ES-I3 (cell line): Measurements from ENCODE around the gene C20orf202.

Experiments used
- H3K36me3 ChIP-seq: 2 replicates; pipeline ENCODE4 v1.6.1; 2013; ENCODE audit warnings: mild to moderate bottlenecking, low read length, control low read depth, moderate library complexity; ENCODE audit not compliant: insufficient read depth
- H3K4me1 ChIP-seq: 2 replicates; pipeline ENCODE4 v1.6.1; 2013; ENCODE audit warnings: mild to moderate bottlenecking, control low read depth, low read length; ENCODE audit not compliant: insufficient read depth
- H3K9ac ChIP-seq: 2 replicates; pipeline ENCODE4 v1.6.1; 2013; ENCODE audit warnings: low read depth, mild to moderate bottlenecking, low read length, moderate library complexity
- H3K9me3 ChIP-seq: 2 replicates; pipeline ENCODE4 v1.6.1; 2013; ENCODE audit warnings: mild to moderate bottlenecking, low read length, moderate library complexity; ENCODE audit not compliant: control insufficient read depth, insufficient read depth

The C20orf202 gene

DNA sequence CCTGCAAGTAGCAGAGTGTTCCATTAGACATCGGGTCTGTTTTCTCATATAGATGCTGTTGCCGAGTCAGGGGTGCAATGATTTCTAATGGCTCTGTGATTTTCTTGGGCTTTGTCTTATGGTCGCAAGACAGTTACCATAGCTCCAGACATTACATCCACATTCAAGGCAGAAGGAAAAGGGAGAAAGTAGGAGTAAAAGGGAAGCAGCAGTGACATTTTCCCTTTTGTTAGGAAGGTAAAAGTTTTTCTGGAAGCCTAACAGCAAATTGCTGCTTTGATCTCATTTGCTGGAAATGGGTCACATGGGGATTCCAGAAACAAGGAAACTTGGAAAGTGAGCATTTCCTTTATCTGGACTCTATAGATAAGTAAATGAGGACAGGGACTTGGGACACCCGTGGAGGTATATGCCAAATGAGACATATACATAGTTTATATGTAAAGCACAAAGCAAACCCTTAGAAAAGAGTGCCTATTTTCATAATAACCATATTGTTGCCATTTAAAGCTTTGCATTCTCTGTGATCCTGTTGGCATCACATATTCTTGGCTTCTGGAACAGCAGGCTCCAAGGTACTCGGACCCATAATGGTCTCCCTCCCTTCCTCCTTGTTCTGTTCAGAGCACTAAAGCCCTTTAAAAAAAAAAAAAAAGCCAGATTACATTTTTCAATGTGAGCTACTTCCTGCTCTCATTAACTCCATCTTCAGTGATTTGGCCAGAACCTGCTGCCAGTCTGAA, at the start of gene C20orf202:
Gene C20orf202, plus strand, starts transcription at position 693 of the 743 bp plus-strand sequence. CDS start 132 bp downstream, outside the sequence.
- Histone ChIP-seq H3K9me3 (no peaks in the 10 kb centered on the region), H3K9ac (no peak within 1 kb of the TSS), H3K4me1 (no peaks in the 10 kb centered on the region), H3K36me3 (no peaks in the 10 kb centered on the region)

DNA sequence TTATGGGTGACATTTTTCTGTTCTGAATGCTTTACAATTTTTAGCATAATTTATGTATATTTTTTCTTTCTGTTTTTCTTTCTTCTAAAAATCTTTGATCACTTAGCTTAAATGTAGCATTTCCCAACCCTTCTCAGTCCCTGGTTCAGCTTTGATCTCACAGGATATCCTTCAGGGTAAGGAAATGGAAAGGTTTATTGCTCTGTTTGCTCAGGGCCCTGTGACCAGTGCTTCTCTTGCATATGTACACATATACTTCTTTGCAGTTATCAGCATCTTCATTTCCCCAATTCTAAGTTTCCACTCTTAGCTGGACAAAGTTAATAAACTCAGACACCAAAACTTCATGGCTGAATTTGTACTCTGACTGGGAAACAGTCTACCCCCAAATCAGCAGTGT, 49.0 kb upstream of the C20orf202 start:
- no peak overlapping the region for H3K9ac ChIP-seq
- H3K36me3 ChIP-seq: peaks cover 13% of the 10 kb centered on the region; the same call in 1 of the 2 replicates
- no peaks in the 10 kb centered on the region for H3K9me3 ChIP-seq
- H3K4me1 ChIP-seq: no peaks in the 10 kb centered on the region

- H3K4me1 ChIP-seq: no peaks in the 10 kb centered on the region
- H3K9me3 ChIP-seq: no peaks in the 10 kb centered on the region
- peaks cover 11% of the 10 kb centered on the region; the same call in 1 of the 2 replicates for H3K36me3 ChIP-seq
- no peak overlapping the region for H3K9ac ChIP-seq
These were observed 48.6 kb upstream of the C20orf202 start for GRCh38 chr20:1154691-1155090.

DNA sequence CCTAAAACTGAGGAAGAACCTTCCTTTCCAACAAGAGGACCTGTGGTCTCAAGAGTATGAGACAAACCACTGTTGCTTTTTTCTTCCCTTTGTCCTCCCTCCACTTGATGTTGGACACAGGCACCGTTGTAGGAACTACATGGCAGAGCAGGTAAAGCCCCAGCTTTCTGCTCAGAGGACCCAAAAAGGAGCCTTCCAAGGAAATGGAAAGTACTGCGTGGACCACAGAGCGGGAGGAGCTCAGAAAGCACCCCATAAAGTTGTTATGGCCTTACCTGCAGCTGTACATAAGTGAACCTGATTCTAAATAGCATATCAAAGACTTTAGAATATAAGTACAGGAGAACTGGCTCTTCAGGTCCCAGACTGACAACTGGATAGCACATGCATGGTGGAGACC, 47.9 kb upstream of the C20orf202 start:
- H3K9me3 ChIP-seq: no peaks in the 10 kb centered on the region
- H3K9ac ChIP-seq: no peak overlapping the region
- peaks cover 13% of the 10 kb centered on the region for H3K36me3 ChIP-seq
- no peaks in the 10 kb centered on the region for H3K4me1 ChIP-seq

GRCh38 chr20:1160496-1160895, 42.8 kb upstream of the C20orf202 start:
- Histone ChIP-seq H3K4me1 (no peaks in the 10 kb centered on the region), H3K36me3 (peaks cover 9% of the 10 kb centered on the region; the same call in 1 of the 2 replicates), H3K9me3 (no peaks in the 10 kb centered on the region), H3K9ac (no peak overlapping the region)

DNA sequence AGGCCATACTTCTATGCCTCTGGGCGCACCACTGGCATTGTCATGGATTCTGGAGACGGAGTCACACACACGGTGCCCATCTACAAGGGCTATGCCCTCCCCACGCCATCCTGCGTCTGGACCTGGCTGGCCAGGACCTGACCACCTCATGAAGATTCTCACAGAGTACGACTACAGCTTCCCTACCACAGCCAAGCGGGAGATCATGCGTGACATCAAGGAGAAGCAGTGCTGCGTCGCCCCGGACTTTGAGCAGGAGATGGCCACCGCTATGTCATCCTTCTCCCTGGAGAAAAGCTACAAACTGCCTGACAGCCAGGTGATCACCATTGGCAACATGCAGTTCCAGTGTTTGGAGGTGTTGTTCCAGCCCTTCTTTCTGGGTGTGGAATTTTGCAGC, 42.3 kb upstream of the C20orf202 start:
- no peaks in the 10 kb centered on the region for H3K9me3 ChIP-seq
- peaks cover 14% of the 10 kb centered on the region; the same call in 1 of the 2 replicates for H3K36me3 ChIP-seq
- no peak overlapping the region for H3K9ac ChIP-seq
- H3K4me1 ChIP-seq: no peaks in the 10 kb centered on the region

- no peaks in the 10 kb centered on the region for H3K4me1 ChIP-seq
- no peaks in the 10 kb centered on the region for H3K9me3 ChIP-seq
- H3K36me3 ChIP-seq: peaks cover 27% of the 10 kb centered on the region
- H3K9ac ChIP-seq: no peak overlapping the region
These were observed 40.1 kb upstream of the C20orf202 start for GRCh38 chr20:1163105-1163504.

GRCh38 chr20:1163653-1164052, 39.6 kb upstream of the C20orf202 start:
- Histone ChIP-seq H3K9me3 (no peaks in the 10 kb centered on the region), H3K36me3 (peaks cover 32% of the 10 kb centered on the region), H3K4me1 (no peaks in the 10 kb centered on the region), H3K9ac (no peak overlapping the region)

- Histone ChIP-seq H3K4me1 (no peaks in the 10 kb centered on the region), H3K36me3 (peaks cover 36% of the 10 kb centered on the region), H3K9me3 (no peaks in the 10 kb centered on the region), H3K9ac (no peak overlapping the region)
These were observed 38.4 kb upstream of the C20orf202 start for GRCh38 chr20:1164871-1165270.

DNA sequence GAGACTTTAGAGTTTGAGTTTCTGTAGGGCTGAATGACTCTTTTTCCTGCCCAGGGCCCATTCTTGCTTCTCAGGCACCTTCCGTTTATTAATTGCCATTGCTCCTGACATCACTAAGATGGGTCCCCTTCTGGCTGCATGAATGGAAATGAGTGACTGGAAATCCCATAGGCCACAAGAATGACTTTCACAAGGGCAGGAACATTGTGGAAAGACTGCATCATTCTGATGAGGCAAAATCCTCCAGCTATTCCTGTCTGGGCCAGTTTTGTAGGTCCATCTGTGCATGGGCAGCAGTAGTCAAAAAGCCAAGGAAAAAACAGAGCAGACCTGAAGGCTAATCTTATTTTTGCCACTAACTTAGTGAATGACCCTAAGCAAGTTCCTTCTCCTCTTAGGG, 37.7 kb upstream of the C20orf202 start:
- Histone ChIP-seq H3K36me3 (peaks cover 34% of the 10 kb centered on the region), H3K9me3 (no peaks in the 10 kb centered on the region), H3K9ac (no peak overlapping the region), H3K4me1 (no peaks in the 10 kb centered on the region)

GRCh38 chr20:1165941-1166340, 37.3 kb upstream of the C20orf202 start:
- Histone ChIP-seq H3K36me3 (peaks cover 34% of the 10 kb centered on the region), H3K9me3 (no peaks in the 10 kb centered on the region), H3K9ac (no peak overlapping the region), H3K4me1 (no peaks in the 10 kb centered on the region)

- H3K9ac ChIP-seq: no peak overlapping the region
- no peaks in the 10 kb centered on the region for H3K4me1 ChIP-seq
- no peaks in the 10 kb centered on the region for H3K9me3 ChIP-seq
- peaks cover 34% of the 10 kb centered on the region for H3K36me3 ChIP-seq
These were observed 36.1 kb upstream of the C20orf202 start for GRCh38 chr20:1166948-1167720.

- H3K9ac ChIP-seq: no peak overlapping the region
- H3K36me3 ChIP-seq: peaks cover 34% of the 10 kb centered on the region
- no peaks in the 10 kb centered on the region for H3K9me3 ChIP-seq
- H3K4me1 ChIP-seq: no peaks in the 10 kb centered on the region
These were observed 34.0 kb upstream of the C20orf202 start for GRCh38 chr20:1169224-1169623.

DNA sequence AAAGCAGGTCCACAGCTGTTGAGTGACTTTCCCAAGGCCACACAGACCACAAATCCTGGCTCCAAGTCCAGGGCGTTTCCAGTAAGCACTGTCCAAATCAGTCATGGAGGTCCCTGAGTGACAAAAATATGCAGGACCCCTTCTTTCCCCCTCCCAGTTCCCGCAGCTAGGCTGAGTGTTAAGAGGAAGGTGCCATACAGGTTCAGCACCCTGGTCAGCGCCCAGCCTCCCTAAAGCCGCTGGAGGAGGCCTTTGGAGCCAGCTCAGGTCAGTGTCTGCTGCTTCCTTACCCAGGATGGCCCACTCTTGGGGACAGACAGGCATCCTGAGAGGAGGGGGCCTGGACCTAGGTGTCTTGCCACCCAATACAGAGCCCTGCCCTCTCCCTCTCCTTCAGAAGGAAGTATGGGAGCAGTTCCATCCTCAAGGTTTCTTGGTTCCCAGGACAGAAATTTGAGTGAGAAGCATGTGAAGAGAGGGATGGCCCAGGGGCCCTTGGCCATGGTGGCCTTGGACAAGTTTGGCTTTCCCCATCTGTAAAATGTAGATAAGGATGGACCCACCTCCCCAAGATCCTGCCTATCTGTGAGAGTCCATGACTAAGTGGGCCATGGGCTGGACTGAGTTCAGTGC, 31.7 kb upstream of the C20orf202 start:
- H3K36me3 ChIP-seq: peaks cover 16% of the 10 kb centered on the region
- H3K9ac ChIP-seq: no peak overlapping the region
- H3K4me1 ChIP-seq: no peaks in the 10 kb centered on the region
- H3K9me3 ChIP-seq: no peaks in the 10 kb centered on the region
